H1 (cell line): ENCODE results near the gene TPO. TPM values are rescaled to one million over a fixed set of nuclear protein-coding genes. Genes with fewer than 3 reads are reported as not detected.

Source experiments
- CEBPB ChIP-seq: IDR thresholded peaks from 2 replicates; pipeline ENCODE4 v1.6.1; 2012; ENCODE audit warnings: low read depth, low read length
- EGR1 ChIP-seq: IDR thresholded peaks from 2 replicates; pipeline ENCODE4 v1.6.1; 2011; ENCODE audit warnings: low read depth, low read length, borderline replicate concordance
- GTF2F1 ChIP-seq: IDR thresholded peaks from 2 replicates; pipeline ENCODE4 v1.6.1; 2012; ENCODE audit warnings: low read depth, low read length, improper control_type of control experiment, borderline replicate concordance
- HDAC6 ChIP-seq: IDR thresholded peaks from one replicate; pipeline ENCODE4 v1.7.1; 2012; ENCODE audit warnings: low read depth, mild to moderate bottlenecking, inconsistent platforms, low read length, moderate library complexity
- JUN ChIP-seq: IDR thresholded peaks from 2 replicates; pipeline ENCODE4 v1.6.1; 2011; ENCODE audit warnings: low read depth, mild to moderate bottlenecking, improper control_type of control experiment, low read length
- KDM5A ChIP-seq: fragments of 200-600 bp; IDR thresholded peaks from 2 replicates; pipeline ENCODE4 v1.7.1; 2012; ENCODE audit warnings: mild to moderate bottlenecking, low read length, inconsistent platforms, mixed read lengths
- MAFK ChIP-seq: IDR thresholded peaks from 2 replicates; pipeline ENCODE4 v1.6.1; 2012; ENCODE audit warnings: low read depth, mild to moderate bottlenecking, improper control_type of control experiment, low read length
- polyA plus RNA-seq, 7 experiments: library from polyadenylated mRNA; depleted of rRNA in 3 of 7; stranded (reverse) in 5 of 7; unstranded in 2 of 7; fragments of >200 nt in 5 of 7; fragments of 200-250 nt in 2 of 7; gene quantifications; 1 replicate in 5 of 7; 2 replicates in 1 of 7; 4 replicates in 1 of 7; pipeline versions ENCODE4 v1.2.1 to v1.2.3, GENCODE V29; 2011 to 2013; ENCODE audit warnings: missing spikeins in 2 of 7, mixed read lengths in 2 of 7
- total RNA-seq: library from RNA; stranded (reverse); fragmentation: NEBNext Ultra II Directional; extraction: Animal tissue kit (Norgen Biotek cat#: 25700); gene quantifications from 2 replicates; pipeline ENCODE4 v1.2.1, GENCODE V29; 2021
- TF ChIP-seq, protein P1 (sequence below): fragments of 300-600 bp; sonication (generic); IDR thresholded peaks from 2 replicates; pipeline ENCODE4 v1.7.1; 2012; ENCODE audit warnings: low read length, moderate library complexity, mild to moderate bottlenecking, inconsistent platforms; ENCODE audit not compliant: insufficient replicate concordance

The TPO gene
- total and polyA plus RNA-seq, 2 of the 8 experiments (the other 6 are each of a cell fraction or from before 2014, with no cell fraction given) = not detected

DNA sequence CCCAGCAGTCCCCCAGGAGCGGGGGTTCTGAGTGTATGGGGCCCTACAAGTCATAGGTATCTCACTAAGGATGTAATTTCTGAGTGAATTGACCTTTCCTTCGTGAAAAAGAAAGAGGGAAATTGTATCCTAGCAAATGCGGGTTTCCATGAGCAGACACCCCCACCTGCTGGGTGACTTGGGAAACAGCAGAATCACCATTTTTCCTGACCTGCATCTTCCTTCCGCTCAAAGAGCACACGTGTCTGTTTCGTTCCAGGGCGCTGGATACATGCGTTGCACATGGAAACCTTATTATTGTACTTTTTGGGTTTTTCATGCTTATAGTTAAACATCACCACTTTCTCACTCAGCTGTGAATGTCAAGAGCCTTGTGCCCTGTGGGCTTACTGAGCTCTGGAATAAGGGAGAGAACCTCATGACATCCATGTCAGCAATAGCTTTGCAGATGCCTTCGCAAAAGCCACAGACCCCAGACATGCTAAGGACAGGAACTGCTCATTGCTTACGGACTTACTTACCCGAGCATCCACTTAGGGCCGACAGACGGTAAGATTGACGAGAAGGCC is 132.8 kb downstream of the TPO start (continued):
- TF ChIP-seq, protein P1, sequence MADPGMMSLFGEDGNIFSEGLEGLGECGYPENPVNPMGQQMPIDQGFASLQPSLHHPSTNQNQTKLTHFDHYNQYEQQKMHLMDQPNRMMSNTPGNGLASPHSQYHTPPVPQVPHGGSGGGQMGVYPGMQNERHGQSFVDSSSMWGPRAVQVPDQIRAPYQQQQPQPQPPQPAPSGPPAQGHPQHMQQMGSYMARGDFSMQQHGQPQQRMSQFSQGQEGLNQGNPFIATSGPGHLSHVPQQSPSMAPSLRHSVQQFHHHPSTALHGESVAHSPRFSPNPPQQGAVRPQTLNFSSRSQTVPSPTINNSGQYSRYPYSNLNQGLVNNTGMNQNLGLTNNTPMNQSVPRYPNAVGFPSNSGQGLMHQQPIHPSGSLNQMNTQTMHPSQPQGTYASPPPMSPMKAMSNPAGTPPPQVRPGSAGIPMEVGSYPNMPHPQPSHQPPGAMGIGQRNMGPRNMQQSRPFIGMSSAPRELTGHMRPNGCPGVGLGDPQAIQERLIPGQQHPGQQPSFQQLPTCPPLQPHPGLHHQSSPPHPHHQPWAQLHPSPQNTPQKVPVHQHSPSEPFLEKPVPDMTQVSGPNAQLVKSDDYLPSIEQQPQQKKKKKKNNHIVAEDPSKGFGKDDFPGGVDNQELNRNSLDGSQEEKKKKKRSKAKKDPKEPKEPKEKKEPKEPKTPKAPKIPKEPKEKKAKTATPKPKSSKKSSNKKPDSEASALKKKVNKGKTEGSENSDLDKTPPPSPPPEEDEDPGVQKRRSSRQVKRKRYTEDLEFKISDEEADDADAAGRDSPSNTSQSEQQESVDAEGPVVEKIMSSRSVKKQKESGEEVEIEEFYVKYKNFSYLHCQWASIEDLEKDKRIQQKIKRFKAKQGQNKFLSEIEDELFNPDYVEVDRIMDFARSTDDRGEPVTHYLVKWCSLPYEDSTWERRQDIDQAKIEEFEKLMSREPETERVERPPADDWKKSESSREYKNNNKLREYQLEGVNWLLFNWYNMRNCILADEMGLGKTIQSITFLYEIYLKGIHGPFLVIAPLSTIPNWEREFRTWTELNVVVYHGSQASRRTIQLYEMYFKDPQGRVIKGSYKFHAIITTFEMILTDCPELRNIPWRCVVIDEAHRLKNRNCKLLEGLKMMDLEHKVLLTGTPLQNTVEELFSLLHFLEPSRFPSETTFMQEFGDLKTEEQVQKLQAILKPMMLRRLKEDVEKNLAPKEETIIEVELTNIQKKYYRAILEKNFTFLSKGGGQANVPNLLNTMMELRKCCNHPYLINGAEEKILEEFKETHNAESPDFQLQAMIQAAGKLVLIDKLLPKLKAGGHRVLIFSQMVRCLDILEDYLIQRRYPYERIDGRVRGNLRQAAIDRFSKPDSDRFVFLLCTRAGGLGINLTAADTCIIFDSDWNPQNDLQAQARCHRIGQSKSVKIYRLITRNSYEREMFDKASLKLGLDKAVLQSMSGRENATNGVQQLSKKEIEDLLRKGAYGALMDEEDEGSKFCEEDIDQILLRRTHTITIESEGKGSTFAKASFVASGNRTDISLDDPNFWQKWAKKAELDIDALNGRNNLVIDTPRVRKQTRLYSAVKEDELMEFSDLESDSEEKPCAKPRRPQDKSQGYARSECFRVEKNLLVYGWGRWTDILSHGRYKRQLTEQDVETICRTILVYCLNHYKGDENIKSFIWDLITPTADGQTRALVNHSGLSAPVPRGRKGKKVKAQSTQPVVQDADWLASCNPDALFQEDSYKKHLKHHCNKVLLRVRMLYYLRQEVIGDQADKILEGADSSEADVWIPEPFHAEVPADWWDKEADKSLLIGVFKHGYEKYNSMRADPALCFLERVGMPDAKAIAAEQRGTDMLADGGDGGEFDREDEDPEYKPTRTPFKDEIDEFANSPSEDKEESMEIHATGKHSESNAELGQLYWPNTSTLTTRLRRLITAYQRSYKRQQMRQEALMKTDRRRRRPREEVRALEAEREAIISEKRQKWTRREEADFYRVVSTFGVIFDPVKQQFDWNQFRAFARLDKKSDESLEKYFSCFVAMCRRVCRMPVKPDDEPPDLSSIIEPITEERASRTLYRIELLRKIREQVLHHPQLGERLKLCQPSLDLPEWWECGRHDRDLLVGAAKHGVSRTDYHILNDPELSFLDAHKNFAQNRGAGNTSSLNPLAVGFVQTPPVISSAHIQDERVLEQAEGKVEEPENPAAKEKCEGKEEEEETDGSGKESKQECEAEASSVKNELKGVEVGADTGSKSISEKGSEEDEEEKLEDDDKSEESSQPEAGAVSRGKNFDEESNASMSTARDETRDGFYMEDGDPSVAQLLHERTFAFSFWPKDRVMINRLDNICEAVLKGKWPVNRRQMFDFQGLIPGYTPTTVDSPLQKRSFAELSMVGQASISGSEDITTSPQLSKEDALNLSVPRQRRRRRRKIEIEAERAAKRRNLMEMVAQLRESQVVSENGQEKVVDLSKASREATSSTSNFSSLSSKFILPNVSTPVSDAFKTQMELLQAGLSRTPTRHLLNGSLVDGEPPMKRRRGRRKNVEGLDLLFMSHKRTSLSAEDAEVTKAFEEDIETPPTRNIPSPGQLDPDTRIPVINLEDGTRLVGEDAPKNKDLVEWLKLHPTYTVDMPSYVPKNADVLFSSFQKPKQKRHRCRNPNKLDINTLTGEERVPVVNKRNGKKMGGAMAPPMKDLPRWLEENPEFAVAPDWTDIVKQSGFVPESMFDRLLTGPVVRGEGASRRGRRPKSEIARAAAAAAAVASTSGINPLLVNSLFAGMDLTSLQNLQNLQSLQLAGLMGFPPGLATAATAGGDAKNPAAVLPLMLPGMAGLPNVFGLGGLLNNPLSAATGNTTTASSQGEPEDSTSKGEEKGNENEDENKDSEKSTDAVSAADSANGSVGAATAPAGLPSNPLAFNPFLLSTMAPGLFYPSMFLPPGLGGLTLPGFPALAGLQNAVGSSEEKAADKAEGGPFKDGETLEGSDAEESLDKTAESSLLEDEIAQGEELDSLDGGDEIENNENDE = no peak
- TF ChIP-seq HDAC6 (no peak), EGR1 (no peak), GTF2F1 (no peak), JUN (no peak), KDM5A (no peak), CEBPB (no peak), MAFK (no peak)
- TF ChIP-seq, all 59 proteins: peak for 3
